Measurements from ENCODE around the gene SMPDL3A. TPM values are rescaled to one million over a fixed set of nuclear protein-coding genes. Genes with fewer than 3 reads are reported as not detected.

SMPDL3A gene
- total and polyA plus RNA-seq, 2 donors (not counting 3 experiments of a cell fraction or from before 2014, with no cell fraction given) = 4.1 to 4.2 TPM

GRCh38 chr6:122821095-122821494 is 32.0 kb downstream of the SMPDL3A start:
- FAIRE-seq = no peak
- dilution Hi-C loops (cut with MboI; ENCODE audit: extremely low pct_ligation_motif_present, low sequenced_read_pairs) = no loop called here
- no peaks in the 10 kb centered on the region for H3K27me3 ChIP-seq (ENCODE audit: control insufficient read depth in 2 of 2, insufficient read depth in 2 of 2, low read length in 2 of 2)

More at GRCh38 chr6:122821095-122821494, 32.0 kb downstream of the SMPDL3A start:
- TF ChIP-seq JUN (IDR thresholded peaks at IDR 0.05; ENCODE audit: borderline replicate concordance, insufficient read depth, insufficient read length, low read depth) (no peak), EZH2 (IDR thresholded peaks at IDR 0.05; ENCODE audit: borderline replicate concordance, low read depth, low read length, severe bottlenecking) (no peak), MYC (IDR thresholded peaks at IDR 0.05; ENCODE audit: low read depth, low read length) (no peak), CTCF (IDR thresholded peaks at IDR 0.05; ENCODE audit: extremely low read depth in 1 of 2, insufficient read depth in 1 of 2, low read depth in 1 of 2, low read length in 2 of 2) (no peak), GATA2 (IDR thresholded peaks at IDR 0.05; ENCODE audit: insufficient read depth, insufficient read length, low read depth, low read length) (no peak), FOS (IDR thresholded peaks at IDR 0.05; ENCODE audit: borderline replicate concordance, insufficient read depth, low read length) (no peak), POLR2A (IDR thresholded peaks at IDR 0.05; ENCODE audit: low read depth, low read length) (no peak), POLR2AphosphoS5 (IDR thresholded peaks at IDR 0.05; ENCODE audit: insufficient read depth, low read depth, low read length) (no peak)
- TF ChIP-seq, protein P1, sequence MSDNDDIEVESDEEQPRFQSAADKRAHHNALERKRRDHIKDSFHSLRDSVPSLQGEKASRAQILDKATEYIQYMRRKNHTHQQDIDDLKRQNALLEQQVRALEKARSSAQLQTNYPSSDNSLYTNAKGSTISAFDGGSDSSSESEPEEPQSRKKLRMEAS (IDR thresholded peaks at IDR 0.05; ENCODE audit: insufficient read depth, insufficient read length) = no peak
- no peak overlapping the region for H2AFZ ChIP-seq (ENCODE audit: low read depth, low read length)
- no peak overlapping the region for H3K4me3 ChIP-seq (replicated peaks in 1 of 3; ENCODE audit: insufficient read depth in 1 of 3, low read depth in 1 of 3, low read length in 3 of 3)
- no peak overlapping the region for H3K4me2 ChIP-seq (ENCODE audit: insufficient read depth, low read length)
- no peaks in the 10 kb centered on the region for H3K9me3 ChIP-seq (replicated peaks; ENCODE audit: control insufficient read depth, insufficient read depth, low read length)
- BruUV-seq (replicated peaks) = no TSS peak
- no peaks in the 10 kb centered on the region for H4K20me1 ChIP-seq (replicated peaks; ENCODE audit: control insufficient read depth, extremely low read depth, insufficient read depth, low read length)
- intact Hi-C loops (cut with micrococcal nuclease) = no loop called here
- ChIA-PET POLR2A (no interaction called here), CTCF (no interaction called here)
- no peak overlapping the region for H3K27ac ChIP-seq (ENCODE audit: insufficient read depth, low read depth, low read length)
- no peak for DNase-seq (ENCODE audit: low read depth, low spot score)
- no peaks in the 10 kb centered on the region for H3K4me1 ChIP-seq (ENCODE audit: control insufficient read depth, extremely low read depth, insufficient read depth, low read length)
- H3K9ac ChIP-seq (replicated peaks; ENCODE audit: extremely low read depth, insufficient read depth, low read length) = no peak overlapping the region
- no peaks in the 10 kb centered on the region for H3K9me1 ChIP-seq (replicated peaks; ENCODE audit: control insufficient read depth, extremely low read depth, insufficient read depth, low read length)
- H3K79me2 ChIP-seq (ENCODE audit: control insufficient read depth, insufficient read depth, low read length) = no peaks in the 10 kb centered on the region
- no peaks in the 10 kb centered on the region for H3K36me3 ChIP-seq (ENCODE audit: control insufficient read depth in 2 of 2, extremely low read depth in 1 of 2, insufficient read depth in 2 of 2, low read length in 2 of 2)

All from endothelial cell of umbilical vein (primary cell).